Measurements from ENCODE around the gene SCLT1. TPM values are rescaled to one million over a fixed set of nuclear protein-coding genes. Genes with fewer than 3 reads are reported as not detected.

SCLT1 gene
- total RNA-seq, 2 donors from 2014 or later = 9.5 to 14.0 TPM

GRCh38 chr4:128904821-128905220, 188.5 kb downstream of the SCLT1 start:
- Histone ChIP-seq H3K36me3 (no peaks in the 10 kb centered on the region), H3K4me1 (ENCODE audit: control insufficient read depth in 1 of 2, low read depth in 2 of 2) (no peaks in the 10 kb centered on the region), H3K4me3 (no peak overlapping the region), H3K27ac (no peak overlapping the region), H3K27me3 (replicated peaks; ENCODE audit: insufficient read depth) (no peaks in the 10 kb centered on the region), H3K9me3 (no peaks in the 10 kb centered on the region)
- TF ChIP-seq CTCF (IDR thresholded peaks at IDR 0.05) = no peak
- DNase-seq (ENCODE audit: low spot score) = no peak
- ATAC-seq (ENCODE audit: insufficient number of reproducible peaks, low FRiP score, low read depth) = no peak

GRCh38 chr4:128880662-128881061, 212.7 kb downstream of the SCLT1 start:
- TF ChIP-seq CTCF (IDR thresholded peaks at IDR 0.05) = no peak
- H3K9me3 ChIP-seq = no peaks in the 10 kb centered on the region
- H3K27ac ChIP-seq = no peak overlapping the region
- H3K36me3 ChIP-seq = no peaks in the 10 kb centered on the region
- no peaks in the 10 kb centered on the region for H3K4me1 ChIP-seq (ENCODE audit: control insufficient read depth in 1 of 2, low read depth in 2 of 2)
- ATAC-seq (ENCODE audit: insufficient number of reproducible peaks, low FRiP score, low read depth) (no peak), DNase-seq (ENCODE audit: low spot score) (no peak)
- H3K27me3 ChIP-seq (replicated peaks; ENCODE audit: insufficient read depth) = no peaks in the 10 kb centered on the region
- no peak overlapping the region for H3K4me3 ChIP-seq

- no peaks in the 10 kb centered on the region for H3K9me3 ChIP-seq
- no peaks in the 10 kb centered on the region for H3K27me3 ChIP-seq (replicated peaks; ENCODE audit: insufficient read depth)
- no peak overlapping the region for H3K4me3 ChIP-seq
- DNase-seq (ENCODE audit: low spot score) (no peak), ATAC-seq (ENCODE audit: insufficient number of reproducible peaks, low FRiP score, low read depth) (no peak)
- H3K27ac ChIP-seq = no peak overlapping the region
- H3K4me1 ChIP-seq (ENCODE audit: control insufficient read depth in 1 of 2, low read depth in 2 of 2) = no peaks in the 10 kb centered on the region
- H3K36me3 ChIP-seq = no peaks in the 10 kb centered on the region
- no peak for TF ChIP-seq CTCF (IDR thresholded peaks at IDR 0.05)
Observed at GRCh38 chr4:128879971-128880370, 213.4 kb downstream of the SCLT1 start.

GRCh38 chr4:128879283-128879682, 214.1 kb downstream of the SCLT1 start:
- DNase-seq (ENCODE audit: low spot score) = no peak
- H3K36me3 ChIP-seq = no peaks in the 10 kb centered on the region
- H3K9me3 ChIP-seq = no peaks in the 10 kb centered on the region
- H3K4me1 ChIP-seq (ENCODE audit: control insufficient read depth in 1 of 2, low read depth in 2 of 2) = no peaks in the 10 kb centered on the region
- no peak for TF ChIP-seq CTCF (IDR thresholded peaks at IDR 0.05)
- no peak overlapping the region for H3K4me3 ChIP-seq
- ATAC-seq (ENCODE audit: insufficient number of reproducible peaks, low FRiP score, low read depth) = no peak
- no peaks in the 10 kb centered on the region for H3K27me3 ChIP-seq (replicated peaks; ENCODE audit: insufficient read depth)
- no peak overlapping the region for H3K27ac ChIP-seq

GRCh38 chr4:128877934-128878333, 215.4 kb downstream of the SCLT1 start:
- no peaks in the 10 kb centered on the region for H3K27me3 ChIP-seq (replicated peaks; ENCODE audit: insufficient read depth)
- H3K27ac ChIP-seq = no peak overlapping the region
- no peak for TF ChIP-seq CTCF (IDR thresholded peaks at IDR 0.05)
- DNase-seq (ENCODE audit: low spot score) = no peak
- peaks cover 3% of the 10 kb centered on the region for H3K36me3 ChIP-seq
- no peak overlapping the region for H3K4me3 ChIP-seq
- H3K9me3 ChIP-seq = no peaks in the 10 kb centered on the region
- no peaks in the 10 kb centered on the region for H3K4me1 ChIP-seq (ENCODE audit: control insufficient read depth in 1 of 2, low read depth in 2 of 2)
- no peak for ATAC-seq (ENCODE audit: insufficient number of reproducible peaks, low FRiP score, low read depth)
